Endothelial cell of hepatic sinusoid (primary cell): ENCODE results near the gene TPCN2.
"Not testable (repeated sequence)": the region's sequence is repeated elsewhere in the genome, so short reads cannot be mapped to it uniquely, and the experiment has no call there.

ENCODE experiments used
- in situ Hi-C: cut with HindIII; loops from 2 replicates; pipeline ENCODE4 v1.10.0; 2017; ENCODE audit warnings: low sequenced_read_pairs

TPCN2 gene

GRCh38 chr11:69073469-69073868, 24.7 kb downstream of the TPCN2 start:
- in situ Hi-C loops: no loop called here

- in situ Hi-C loops: no loop called here
These were observed 25.8 kb downstream of the TPCN2 start for GRCh38 chr11:69074375-69075140.

- in situ Hi-C loops: no loop called here
These were observed 26.8 kb downstream of the TPCN2 start for GRCh38 chr11:69075421-69076128.

GRCh38 chr11:69076129-69076791, 27.5 kb downstream of the TPCN2 start:
- in situ Hi-C loops: no loop called here

GRCh38 chr11:69076977-69077376, 28.2 kb downstream of the TPCN2 start:
- in situ Hi-C loops: not testable (repeated sequence)

- in situ Hi-C loops: no loop called here
These were observed 29.8 kb downstream of the TPCN2 start for GRCh38 chr11:69078508-69078907.

- in situ Hi-C loops: no loop called here
These were observed 30.3 kb downstream of the TPCN2 start for GRCh38 chr11:69078930-69079605.

GRCh38 chr11:69079661-69080256, 31.0 kb downstream of the TPCN2 start:
- in situ Hi-C loops: no loop called here

- in situ Hi-C loops: no loop called here
These were observed 31.7 kb downstream of the TPCN2 start for GRCh38 chr11:69080257-69080995.

GRCh38 chr11:69081180-69081579, 32.4 kb downstream of the TPCN2 start:
- in situ Hi-C loops: no loop called here

GRCh38 chr11:69083531-69084247, 35.0 kb downstream of the TPCN2 start:
- in situ Hi-C loops: no loop called here

- in situ Hi-C loops: no loop called here
These were observed 35.6 kb downstream of the TPCN2 start for GRCh38 chr11:69084371-69084770.

GRCh38 chr11:69085490-69086095, 36.9 kb downstream of the TPCN2 start:
- in situ Hi-C loops: no loop called here

GRCh38 chr11:69086152-69087132, 37.7 kb downstream of the TPCN2 start:
- in situ Hi-C loops: no loop called here

- in situ Hi-C loops: no loop called here
These were observed 38.4 kb downstream of the TPCN2 start for GRCh38 chr11:69087133-69087524.

- in situ Hi-C loops: no loop called here
These were observed 39.1 kb downstream of the TPCN2 start for GRCh38 chr11:69087811-69088210.

GRCh38 chr11:69088676-69089146, 40.0 kb downstream of the TPCN2 start:
- in situ Hi-C loops: no loop called here

GRCh38 chr11:69089258-69089657, 40.5 kb downstream of the TPCN2 start:
- in situ Hi-C loops: no loop called here
